ENCODE measurements around the gene ATP6V0E1.

Gene ATP6V0E1

DNA sequence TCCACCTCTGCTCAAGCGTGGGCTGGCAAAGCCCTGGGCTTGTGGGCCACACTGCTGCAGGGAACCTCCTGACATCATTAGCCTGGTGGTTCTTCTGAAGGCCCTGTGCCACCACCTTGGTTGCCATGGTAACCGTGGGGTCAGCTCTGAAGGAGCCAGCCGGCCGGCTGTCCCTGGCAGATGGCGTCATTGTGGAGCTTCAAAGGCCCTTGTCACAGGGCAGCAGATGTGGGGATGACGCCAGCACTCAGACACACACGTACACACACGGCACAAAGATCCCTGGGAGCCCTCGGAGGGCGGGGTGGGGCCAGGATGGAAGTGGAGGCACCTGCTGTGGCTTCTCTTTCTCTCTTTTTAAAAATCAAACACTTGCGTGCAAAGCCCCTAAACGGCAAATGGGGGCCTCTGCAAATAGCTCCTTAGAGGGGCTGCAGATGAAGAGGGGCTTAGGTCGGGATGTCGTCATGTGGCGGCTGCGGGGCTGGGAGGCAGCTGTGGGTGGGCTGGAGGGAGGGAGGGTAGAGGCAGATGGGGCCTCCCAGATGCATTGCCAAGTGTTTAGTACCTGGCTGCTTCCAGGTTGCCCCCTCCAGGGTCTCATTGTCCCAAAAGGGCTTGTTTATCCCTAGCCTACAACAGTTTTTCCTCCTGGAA lies 43.8 kb upstream of the ATP6V0E1 start:
- Histone ChIP-seq H2AFZ (ENCODE audit: insufficient read depth, low read length, poor library complexity) (no peak overlapping the region), H3K79me1 (ENCODE audit: low read length) (peaks cover 14% of the 10 kb centered on the region), H3K79me2 (ENCODE audit: control insufficient read depth, insufficient read depth, low read length, poor library complexity) (peaks cover 1% of the 10 kb centered on the region), H4K91ac (ENCODE audit: low read depth, low read length) (no peak overlapping the region), H2BK120ac (ENCODE audit: insufficient read depth, low read length, poor library complexity) (no peak overlapping the region), H2BK12ac (ENCODE audit: low read length) (no peak overlapping the region), H3K4me3 (ENCODE audit: low read depth, low read length) (no peak overlapping the region), H3K4ac (ENCODE audit: low read depth, low read length) (no peak overlapping the region), H4K12ac (ENCODE audit: low read depth, low read length) (no peak overlapping the region), H2AK5ac (ENCODE audit: low read length) (no peak overlapping the region), H4K8ac (ENCODE audit: low read depth, low read length) (no peak overlapping the region), H3K18ac (ENCODE audit: low read length) (no peak overlapping the region), H3K14ac (ENCODE audit: low read length) (no peak overlapping the region), H3K9ac (ENCODE audit: low read length) (no peak overlapping the region), H3K23ac (ENCODE audit: low read length) (no peak overlapping the region), H3K4me1 (ENCODE audit: control insufficient read depth in 1 of 2, insufficient read depth in 2 of 2, low read length in 2 of 2) (peaks cover 13 to 18% of the 10 kb centered on the region in 2 experiments), H3K4me2 (ENCODE audit: low read length) (no peak overlapping the region), H3K36me3 (ENCODE audit: control insufficient read depth in 1 of 2, insufficient read depth in 2 of 2, low read length in 2 of 2) (peaks cover 17 to 28% of the 10 kb centered on the region in 2 experiments), H3K9me3 (ENCODE audit: insufficient read depth, low read depth, low read length) (no peaks in the 10 kb centered on the region), H3K27me3 (ENCODE audit: insufficient read depth, low read length) (no peaks in the 10 kb centered on the region), H2BK5ac (ENCODE audit: low read depth, low read length, poor library complexity) (no peak overlapping the region), H3K27ac (ENCODE audit: low read depth, low read length) (no peak overlapping the region)
- no peak for DNase-seq
- no CpG with 5 or more reads among the region's 16 CpGs for WGBS (ENCODE audit: extremely low coverage, insufficient coverage, insufficient read length)

DNA sequence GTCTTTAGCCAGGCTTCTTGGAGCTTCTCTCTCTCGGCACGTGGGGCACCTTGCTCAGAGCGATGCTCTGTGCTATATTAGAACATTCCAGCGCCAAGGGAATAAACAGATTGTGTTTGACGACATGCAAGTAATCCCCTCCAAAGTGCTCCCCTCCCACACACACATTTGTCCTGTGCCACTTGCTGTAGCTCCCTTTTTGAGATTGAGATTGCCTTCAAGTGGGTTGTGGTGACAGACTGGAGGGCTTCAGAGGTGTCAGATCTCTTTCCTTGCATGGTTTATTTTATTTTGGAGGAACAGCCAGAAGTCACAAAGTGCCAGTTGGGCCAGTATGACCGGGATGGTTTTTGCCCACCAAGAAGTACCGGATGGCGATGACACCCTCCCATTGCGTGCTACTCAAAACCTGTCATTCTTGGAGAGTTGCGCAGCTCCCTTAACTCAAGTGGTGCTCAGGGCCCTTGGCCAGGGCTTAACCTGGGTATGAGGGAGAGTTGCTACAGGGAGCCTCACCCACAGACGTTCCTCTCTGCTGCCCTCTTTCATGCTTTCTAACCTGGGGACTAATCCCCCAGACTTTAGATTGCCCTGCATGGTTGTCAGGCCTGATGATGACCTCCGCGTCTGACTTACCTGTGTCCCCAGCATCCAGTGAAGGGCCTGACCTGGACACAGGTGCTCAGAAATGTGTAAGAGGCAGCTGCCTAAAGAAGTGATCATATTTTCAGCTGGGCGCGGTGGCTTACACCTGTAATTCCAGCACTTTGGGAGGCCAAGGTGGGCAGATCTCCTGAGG lies 43.1 kb upstream of the ATP6V0E1 start:
- Histone ChIP-seq H3K27ac (ENCODE audit: low read depth, low read length) (no peak overlapping the region), H3K4ac (ENCODE audit: low read depth, low read length) (no peak overlapping the region), H2AK5ac (ENCODE audit: low read length) (no peak overlapping the region), H3K9me3 (ENCODE audit: insufficient read depth, low read depth, low read length) (no peaks in the 10 kb centered on the region), H3K23ac (ENCODE audit: low read length) (no peak overlapping the region), H3K79me2 (ENCODE audit: control insufficient read depth, insufficient read depth, low read length, poor library complexity) (peaks cover 1% of the 10 kb centered on the region), H3K27me3 (ENCODE audit: insufficient read depth, low read length) (no peaks in the 10 kb centered on the region), H2BK12ac (ENCODE audit: low read length) (no peak overlapping the region), H4K91ac (ENCODE audit: low read depth, low read length) (no peak overlapping the region), H3K4me1 (ENCODE audit: control insufficient read depth in 1 of 2, insufficient read depth in 2 of 2, low read length in 2 of 2) (peaks cover 13 to 19% of the 10 kb centered on the region in 2 experiments), H2BK120ac (ENCODE audit: insufficient read depth, low read length, poor library complexity) (no peak overlapping the region), H2BK5ac (ENCODE audit: low read depth, low read length, poor library complexity) (no peak overlapping the region), H3K18ac (ENCODE audit: low read length) (no peak overlapping the region), H3K9ac (ENCODE audit: low read length) (no peak overlapping the region), H3K4me2 (ENCODE audit: low read length) (no peak overlapping the region), H4K12ac (ENCODE audit: low read depth, low read length) (no peak overlapping the region), H3K14ac (ENCODE audit: low read length) (no peak overlapping the region), H4K8ac (ENCODE audit: low read depth, low read length) (no peak overlapping the region), H3K4me3 (ENCODE audit: low read depth, low read length) (no peak overlapping the region), H2AFZ (ENCODE audit: insufficient read depth, low read length, poor library complexity) (no peak overlapping the region), H3K79me1 (ENCODE audit: low read length) (peaks cover 17% of the 10 kb centered on the region), H3K36me3 (ENCODE audit: control insufficient read depth in 1 of 2, insufficient read depth in 2 of 2, low read length in 2 of 2) (peaks cover 13 to 28% of the 10 kb centered on the region in 2 experiments)
- DNase-seq = no peak
- WGBS (ENCODE audit: extremely low coverage, insufficient coverage, insufficient read length) = no CpG with 5 or more reads among the region's 15 CpGs

DNA sequence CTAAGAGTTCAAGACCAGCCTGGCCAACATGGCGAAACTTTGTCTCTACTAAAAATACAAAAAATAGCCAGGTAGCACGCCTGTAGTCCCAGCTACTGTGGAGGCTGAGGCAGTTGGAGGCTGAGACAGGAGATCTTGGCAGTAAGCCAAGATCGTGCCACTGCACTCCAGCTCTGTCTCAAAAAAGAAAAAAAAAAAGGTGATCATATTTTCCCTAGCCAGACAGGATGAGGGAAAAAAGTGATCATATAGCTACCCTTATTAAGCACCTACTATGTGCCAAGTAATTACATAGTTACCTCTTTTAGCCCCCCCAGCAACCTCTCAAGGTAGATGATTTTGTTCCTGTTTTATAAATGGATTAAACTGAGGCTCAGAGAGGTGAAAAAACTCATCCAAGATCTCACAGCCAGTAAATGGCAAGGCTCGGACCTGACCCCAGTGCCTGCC lies 42.5 kb upstream of the ATP6V0E1 start:
- no peak overlapping the region for H2BK12ac ChIP-seq (ENCODE audit: low read length)
- no peak overlapping the region for H2AK5ac ChIP-seq (ENCODE audit: low read length)
- peaks cover 13 to 19% of the 10 kb centered on the region in 2 experiments for H3K4me1 ChIP-seq (ENCODE audit: control insufficient read depth in 1 of 2, insufficient read depth in 2 of 2, low read length in 2 of 2)
- WGBS (ENCODE audit: extremely low coverage, insufficient coverage, insufficient read length) = no CpG with 5 or more reads among the region's 4 CpGs
- no peak overlapping the region for H4K8ac ChIP-seq (ENCODE audit: low read depth, low read length)
- H3K4me3 ChIP-seq (ENCODE audit: low read depth, low read length) = no peak overlapping the region
- H2BK5ac ChIP-seq (ENCODE audit: low read depth, low read length, poor library complexity) = no peak overlapping the region
- peaks cover 15 to 28% of the 10 kb centered on the region in 2 experiments for H3K36me3 ChIP-seq (ENCODE audit: control insufficient read depth in 1 of 2, insufficient read depth in 2 of 2, low read length in 2 of 2)
- H3K9ac ChIP-seq (ENCODE audit: low read length) = no peak overlapping the region
- H3K79me1 ChIP-seq (ENCODE audit: low read length) = peaks cover 17% of the 10 kb centered on the region
- no peaks in the 10 kb centered on the region for H3K27me3 ChIP-seq (ENCODE audit: insufficient read depth, low read length)
- DNase-seq = no peak
- no peak overlapping the region for H3K27ac ChIP-seq (ENCODE audit: low read depth, low read length)
- no peak overlapping the region for H3K18ac ChIP-seq (ENCODE audit: low read length)
- peaks cover 1% of the 10 kb centered on the region for H3K79me2 ChIP-seq (ENCODE audit: control insufficient read depth, insufficient read depth, low read length, poor library complexity)
- no peak overlapping the region for H2AFZ ChIP-seq (ENCODE audit: insufficient read depth, low read length, poor library complexity)
- no peak overlapping the region for H4K12ac ChIP-seq (ENCODE audit: low read depth, low read length)
- no peak overlapping the region for H2BK120ac ChIP-seq (ENCODE audit: insufficient read depth, low read length, poor library complexity)
- H3K4me2 ChIP-seq (ENCODE audit: low read length) = no peak overlapping the region
- no peak overlapping the region for H4K91ac ChIP-seq (ENCODE audit: low read depth, low read length)
- no peak overlapping the region for H3K14ac ChIP-seq (ENCODE audit: low read length)
- H3K23ac ChIP-seq (ENCODE audit: low read length) = no peak overlapping the region
- H3K4ac ChIP-seq (ENCODE audit: low read depth, low read length) = no peak overlapping the region
- H3K9me3 ChIP-seq (ENCODE audit: insufficient read depth, low read depth, low read length) = no peaks in the 10 kb centered on the region

DNA sequence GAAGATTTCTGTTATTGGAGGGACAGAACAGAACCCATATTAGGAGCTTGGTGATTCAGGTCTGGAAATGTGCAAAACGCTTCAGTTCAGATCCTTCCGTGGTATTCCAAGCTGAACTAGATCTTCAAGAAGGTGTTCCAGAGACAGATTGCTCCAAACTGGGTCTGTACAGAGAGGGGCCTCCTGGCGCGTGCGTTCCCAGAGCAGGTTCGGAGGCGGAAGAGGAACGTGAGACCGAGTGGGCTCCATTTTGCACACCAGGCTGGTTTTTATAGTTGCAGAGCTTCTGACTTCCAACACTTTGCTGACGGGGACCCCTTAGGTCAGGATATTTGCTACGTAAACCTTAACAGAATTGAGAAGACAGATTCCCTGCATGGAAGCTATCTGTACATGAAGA lies 41.0 kb upstream of the ATP6V0E1 start:
- Histone ChIP-seq H3K79me1 (ENCODE audit: low read length) (peaks cover 17% of the 10 kb centered on the region), H3K4me3 (ENCODE audit: low read depth, low read length) (no peak overlapping the region), H4K8ac (ENCODE audit: low read depth, low read length) (peak overlapping the region; percentile 12), H3K4me1 (ENCODE audit: control insufficient read depth in 1 of 2, insufficient read depth in 2 of 2, low read length in 2 of 2) (peaks cover 13 to 19% of the 10 kb centered on the region in 2 experiments), H3K79me2 (ENCODE audit: control insufficient read depth, insufficient read depth, low read length, poor library complexity) (peaks cover 1% of the 10 kb centered on the region), H2AK5ac (ENCODE audit: low read length) (peak overlapping the region; percentile 50), H3K4ac (ENCODE audit: low read depth, low read length) (peak overlapping the region; percentile 22), H3K14ac (ENCODE audit: low read length) (peak overlapping the region; percentile 21), H2BK120ac (ENCODE audit: insufficient read depth, low read length, poor library complexity) (peak overlapping the region; percentile 70), H4K91ac (ENCODE audit: low read depth, low read length) (peak overlapping the region; percentile 78), H3K9me3 (ENCODE audit: insufficient read depth, low read depth, low read length) (no peaks in the 10 kb centered on the region), H3K36me3 (ENCODE audit: control insufficient read depth in 1 of 2, insufficient read depth in 2 of 2, low read length in 2 of 2) (peaks cover 18 to 31% of the 10 kb centered on the region in 2 experiments), H3K27ac (ENCODE audit: low read depth, low read length) (peak overlapping the region; percentile 21), H2AFZ (ENCODE audit: insufficient read depth, low read length, poor library complexity) (no peak overlapping the region), H3K9ac (ENCODE audit: low read length) (no peak overlapping the region), H3K27me3 (ENCODE audit: insufficient read depth, low read length) (no peaks in the 10 kb centered on the region), H3K18ac (ENCODE audit: low read length) (no peak overlapping the region), H3K23ac (ENCODE audit: low read length) (no peak overlapping the region), H4K12ac (ENCODE audit: low read depth, low read length) (peak overlapping the region; percentile 14), H2BK12ac (ENCODE audit: low read length) (peak overlapping the region; percentile 62), H3K4me2 (ENCODE audit: low read length) (no peak overlapping the region), H2BK5ac (ENCODE audit: low read depth, low read length, poor library complexity) (peak overlapping the region; percentile 42)
- DNase-seq = no peak
- no CpG with 5 or more reads among the region's 11 CpGs for WGBS (ENCODE audit: extremely low coverage, insufficient coverage, insufficient read length)

Measured in trophoblast cell (in vitro differentiated cells and primary cell).